Right atrium auricular region (tissue), 2 donors: ENCODE results near the gene PRDM10. TPM values are rescaled to one million over a fixed set of nuclear protein-coding genes. Genes with fewer than 3 reads are reported as not detected.

Experiments
- DNase-seq: peaks from one replicate; pipeline ENCODE4 v3.0.0-alpha.2; 2019; ENCODE audit warnings: low spot score
- H3K27ac ChIP-seq, 2 donors: fragments of 200-600 bp; sonication (generic); 1 replicate in 1 of 2; 2 replicates in 1 of 2; pipeline ENCODE4 v1.5.1; 2016 to 2019
- H3K27me3 ChIP-seq, 2 donors: fragments of 200-600 bp; sonication (generic); one replicate each; pipeline versions ENCODE4 v1.5.1 to v1.6.0; 2017 to 2019
- H3K36me3 ChIP-seq: fragments of 200-600 bp; sonication (generic); one replicate; pipeline ENCODE4 v1.5.1; 2016
- H3K4me1 ChIP-seq, 2 donors: fragments of 200-600 bp; sonication (generic); one replicate each; pipeline versions ENCODE4 v1.5.1 to v1.6.0; 2017 to 2019
- H3K4me3 ChIP-seq, 2 donors: fragments of 200-600 bp; sonication (generic); 1 replicate in 1 of 2; 2 replicates in 1 of 2; pipeline ENCODE4 v1.5.1; 2017 to 2019; ENCODE audit warnings: mild to moderate bottlenecking in 1 of 2, moderate library complexity in 1 of 2
- H3K9me3 ChIP-seq, 2 donors: fragments of 200-600 bp; sonication (generic); one replicate each; pipeline ENCODE4 v1.5.1; 2019
- CTCF ChIP-seq, 2 donors: fragments of 200-600 bp; sonication (generic); IDR thresholded peaks; one replicate each; pipeline ENCODE4 v1.5.1; 2019; ENCODE audit warnings: antibody characterized with exemption in 2 of 2
- total RNA-seq, 2 donors: library from RNA; depleted of rRNA; stranded (reverse); fragments of >200 nt; gene quantifications; one replicate each; pipeline ENCODE4 v1.1.0, GENCODE V29; 2016

PRDM10 gene
- total RNA-seq, 2 donors from 2014 or later, result 4.3 TPM

DNA sequence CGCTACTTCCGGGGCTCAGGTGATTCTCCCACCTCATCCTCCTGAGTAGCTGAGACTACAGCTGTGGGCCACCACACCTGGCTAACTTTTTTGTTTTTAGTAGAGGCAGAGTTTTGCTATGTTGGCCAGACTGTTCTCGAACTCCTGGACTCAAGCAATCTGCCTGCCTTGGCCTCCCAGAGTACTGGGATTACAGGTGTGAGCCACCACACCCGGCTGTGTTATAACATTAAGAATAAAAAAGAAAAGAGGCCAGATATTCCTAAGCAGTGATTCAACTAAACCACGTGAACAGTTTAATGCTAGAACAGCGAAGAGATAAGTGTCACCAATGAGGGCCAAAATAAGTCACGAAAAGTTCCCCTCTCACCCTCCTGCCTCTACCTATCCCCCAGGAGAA lies 3.7 kb downstream of the PRDM10 start:
- no peak overlapping the region for H3K27ac ChIP-seq
- TF ChIP-seq CTCF (IDR thresholded peaks at IDR 0.05), result no peak
- H3K27me3 ChIP-seq, result no peaks in the 10 kb centered on the region
- H3K4me3 ChIP-seq, result no peak overlapping the region
- no peak for DNase-seq
- peaks cover 0 to 32% of the 10 kb centered on the region in 2 donors for H3K4me1 ChIP-seq
- H3K9me3 ChIP-seq, result no peaks in the 10 kb centered on the region
- no peaks in the 10 kb centered on the region for H3K36me3 ChIP-seq

- no peaks in the 10 kb centered on the region for H3K27me3 ChIP-seq
- no peak for TF ChIP-seq CTCF (IDR thresholded peaks at IDR 0.05)
- H3K27ac ChIP-seq, result no peak overlapping the region
- no peak overlapping the region for H3K4me3 ChIP-seq
- peaks cover 0 to 28% of the 10 kb centered on the region in 2 donors for H3K4me1 ChIP-seq
- H3K9me3 ChIP-seq, result no peaks in the 10 kb centered on the region
- no peak for DNase-seq
- no peaks in the 10 kb centered on the region for H3K36me3 ChIP-seq
Measured at GRCh38 chr11:129998107-129998506, 4.5 kb downstream of the PRDM10 start.

DNA sequence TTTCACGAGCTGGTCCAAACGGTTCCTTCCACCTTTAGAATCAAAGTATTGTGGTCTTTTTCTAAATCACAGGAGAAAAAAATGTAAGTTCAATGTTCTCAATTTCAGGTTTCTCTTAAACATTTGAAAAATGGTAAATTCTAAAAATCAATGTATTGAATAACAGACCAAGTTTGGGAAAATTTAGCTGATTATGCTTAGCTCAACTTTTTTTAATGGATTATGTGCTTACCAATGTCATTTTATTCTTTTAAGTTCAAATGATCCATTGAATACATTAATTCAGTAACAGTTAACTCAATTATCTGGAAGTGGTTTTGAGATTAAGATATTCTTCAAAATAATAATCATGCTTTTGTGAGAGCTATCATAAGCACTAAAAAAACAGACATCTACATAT lies 5.1 kb downstream of the PRDM10 start:
- no peaks in the 10 kb centered on the region for H3K27me3 ChIP-seq
- peaks cover 0 to 29% of the 10 kb centered on the region in 2 donors for H3K4me1 ChIP-seq
- DNase-seq, result no peak
- H3K9me3 ChIP-seq, result no peaks in the 10 kb centered on the region
- no peak overlapping the region for H3K27ac ChIP-seq
- no peaks in the 10 kb centered on the region for H3K36me3 ChIP-seq
- no peak for TF ChIP-seq CTCF (IDR thresholded peaks at IDR 0.05)
- H3K4me3 ChIP-seq, result no peak overlapping the region

GRCh38 chr11:129996113-129996870 lies 6.3 kb downstream of the PRDM10 start:
- H3K27me3 ChIP-seq, result no peaks in the 10 kb centered on the region
- H3K4me1 ChIP-seq, result peaks cover 0 to 35% of the 10 kb centered on the region in 2 donors
- no peak for TF ChIP-seq CTCF (IDR thresholded peaks at IDR 0.05)
- no peaks in the 10 kb centered on the region for H3K9me3 ChIP-seq
- H3K36me3 ChIP-seq, result no peaks in the 10 kb centered on the region
- DNase-seq, result no peak
- no peak overlapping the region for H3K4me3 ChIP-seq
- H3K27ac ChIP-seq, result peak overlapping the region in 1 of 2 donors; percentile 1

DNA sequence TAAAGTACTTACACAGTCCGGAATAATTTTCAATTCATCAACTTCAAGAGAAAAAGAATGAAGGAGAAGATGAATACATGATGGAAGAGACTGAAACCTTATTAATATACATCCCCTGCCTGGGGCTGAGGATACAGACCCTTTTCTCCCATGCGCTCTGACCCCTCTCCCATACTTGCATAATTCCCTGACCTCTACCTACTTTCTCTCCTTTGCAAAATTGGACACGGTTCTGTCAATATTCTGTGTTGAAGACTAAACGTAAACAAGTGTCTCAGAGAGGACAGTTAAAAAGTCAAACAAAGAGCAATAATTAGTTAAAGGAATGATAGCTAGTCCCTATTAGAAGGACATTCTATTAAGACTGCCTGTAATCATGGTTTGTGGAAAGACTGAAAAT lies 7.5 kb downstream of the PRDM10 start:
- no peak overlapping the region for H3K4me3 ChIP-seq
- DNase-seq, result no peak
- H3K4me1 ChIP-seq, result peaks cover 0 to 25% of the 10 kb centered on the region in 2 donors
- no peak for TF ChIP-seq CTCF (IDR thresholded peaks at IDR 0.05)
- H3K36me3 ChIP-seq, result no peaks in the 10 kb centered on the region
- H3K9me3 ChIP-seq, result no peaks in the 10 kb centered on the region
- H3K27me3 ChIP-seq, result no peaks in the 10 kb centered on the region
- no peak overlapping the region for H3K27ac ChIP-seq
